Stimulated activated naive CD8-positive, alpha-beta T cell treated with anti-CD3 and anti-CD28 coated beads, Interleukin-15, amount 100 ng/mL, for 72 hours (primary cell): ENCODE data around the gene SSNA1.

Experiments used
- ATAC-seq: fragments of 150-1000 bp; cut with Tn5 transposase; 2 replicates; pipeline ENCODE4 v1.10.0; 2021; ENCODE audit warnings: mild to moderate bottlenecking, moderate library complexity
- DNase-seq, 2 donors: peaks; one replicate each; pipeline ENCODE4 v3.0.0; 2021 to 2022
- H3K27ac Mint-ChIP-seq, 2 donors: one replicate each; pipeline ENCODE4 v1.8.0; 2022; ENCODE audit warnings: mild to moderate bottlenecking in 2 of 2, mixed read lengths in 2 of 2, moderate library complexity in 2 of 2
- H3K27me3 Mint-ChIP-seq: one replicate; pipeline ENCODE4 v1.8.0; 2022; ENCODE audit warnings: mixed read lengths
- H3K4me1 Mint-ChIP-seq: one replicate; pipeline ENCODE4 v1.8.0; 2022; ENCODE audit warnings: mild to moderate bottlenecking, mixed read lengths
- H3K4me3 Mint-ChIP-seq, 2 donors: one replicate each; pipeline ENCODE4 v1.8.0; 2022; ENCODE audit warnings: mild to moderate bottlenecking in 2 of 2, mixed read lengths in 2 of 2, moderate library complexity in 1 of 2
- H3K9me3 Mint-ChIP-seq, 2 donors: one replicate each; pipeline ENCODE4 v1.8.0; 2022; ENCODE audit warnings: mixed read lengths in 2 of 2

Gene SSNA1

GRCh38 chr9:137162505-137163364, 25.7 kb upstream of the SSNA1 start:
- Mint-ChIP-seq H3K4me3 (peak overlapping the region in 1 of 2 donors; percentile 36), H3K27me3 (peaks cover 87% of the 10 kb centered on the region), H3K27ac (no peak overlapping the region), H3K9me3 (no peaks in the 10 kb centered on the region), H3K4me1 (peaks cover 25% of the 10 kb centered on the region)
- DNase-seq (no peak), ATAC-seq (no peak)

GRCh38 chr9:137163365-137163715, 25.1 kb upstream of the SSNA1 start:
- DNase-seq: no peak
- no peak overlapping the region for H3K27ac Mint-ChIP-seq
- peaks cover 83% of the 10 kb centered on the region for H3K27me3 Mint-ChIP-seq
- no peak for ATAC-seq
- H3K4me3 Mint-ChIP-seq: peak overlapping the region; percentile 19 to 36
- no peaks in the 10 kb centered on the region for H3K9me3 Mint-ChIP-seq
- peaks cover 19% of the 10 kb centered on the region for H3K4me1 Mint-ChIP-seq

- H3K27me3 Mint-ChIP-seq: peaks cover 83% of the 10 kb centered on the region
Measured at GRCh38 chr9:137163805-137164204, 24.7 kb upstream of the SSNA1 start.

GRCh38 chr9:137164370-137165249, 23.9 kb upstream of the SSNA1 start:
- H3K27me3 Mint-ChIP-seq: peaks cover 81% of the 10 kb centered on the region
- peaks cover 13% of the 10 kb centered on the region for H3K4me1 Mint-ChIP-seq
- no peak for DNase-seq
- ATAC-seq: no peak
- H3K9me3 Mint-ChIP-seq: no peaks in the 10 kb centered on the region
- no peak overlapping the region for H3K27ac Mint-ChIP-seq
- no peak overlapping the region for H3K4me3 Mint-ChIP-seq

More at GRCh38 chr9:137163805-137164204, 24.7 kb upstream of the SSNA1 start:
- Mint-ChIP-seq H3K4me3 (peak overlapping the region in 1 of 2 donors; percentile 36), H3K9me3 (no peaks in the 10 kb centered on the region), H3K4me1 (peaks cover 18% of the 10 kb centered on the region), H3K27ac (no peak overlapping the region)
- DNase-seq: no peak
- ATAC-seq: no peak

GRCh38 chr9:137165250-137165836, 23.1 kb upstream of the SSNA1 start:
- H3K27me3 Mint-ChIP-seq: peaks cover 80% of the 10 kb centered on the region
- no peaks in the 10 kb centered on the region for H3K9me3 Mint-ChIP-seq
- no peak overlapping the region for H3K27ac Mint-ChIP-seq
- ATAC-seq (no peak), DNase-seq (no peak)
- H3K4me1 Mint-ChIP-seq: peaks cover 13% of the 10 kb centered on the region
- H3K4me3 Mint-ChIP-seq: no peak overlapping the region

GRCh38 chr9:137166380-137167229, 21.9 kb upstream of the SSNA1 start:
- no peaks in the 10 kb centered on the region for H3K9me3 Mint-ChIP-seq
- peaks cover 11% of the 10 kb centered on the region for H3K4me1 Mint-ChIP-seq
- H3K4me3 Mint-ChIP-seq: no peak overlapping the region
- H3K27ac Mint-ChIP-seq: no peak overlapping the region
- no peak for ATAC-seq
- DNase-seq: no peak
- H3K27me3 Mint-ChIP-seq: peaks cover 80% of the 10 kb centered on the region

- no peak for ATAC-seq
- peaks cover 84% of the 10 kb centered on the region for H3K27me3 Mint-ChIP-seq
Measured at GRCh38 chr9:137167277-137167746, 21.2 kb upstream of the SSNA1 start.

GRCh38 chr9:137167747-137168572, 20.5 kb upstream of the SSNA1 start:
- Mint-ChIP-seq H3K27me3 (peaks cover 85% of the 10 kb centered on the region), H3K4me3 (peak overlapping the region in 1 of 2 donors; percentile 31), H3K4me1 (peaks cover 7% of the 10 kb centered on the region), H3K27ac (no peak overlapping the region), H3K9me3 (no peaks in the 10 kb centered on the region)
- DNase-seq (no peak), ATAC-seq (peak; percentile 7)

More at GRCh38 chr9:137167277-137167746, 21.2 kb upstream of the SSNA1 start:
- Mint-ChIP-seq H3K9me3 (no peaks in the 10 kb centered on the region), H3K27ac (no peak overlapping the region), H3K4me1 (peaks cover 7% of the 10 kb centered on the region), H3K4me3 (no peak overlapping the region)
- no peak for DNase-seq

GRCh38 chr9:137168573-137168903, 19.9 kb upstream of the SSNA1 start:
- H3K27me3 Mint-ChIP-seq: peaks cover 85% of the 10 kb centered on the region
- ATAC-seq: peak; percentile 24
- peak overlapping the region in 1 of 2 donors; percentile 62 for H3K4me3 Mint-ChIP-seq
- H3K4me1 Mint-ChIP-seq: peaks cover 13% of the 10 kb centered on the region
- no peak for DNase-seq
- no peaks in the 10 kb centered on the region for H3K9me3 Mint-ChIP-seq
- no peak overlapping the region for H3K27ac Mint-ChIP-seq

GRCh38 chr9:137168904-137169856, 19.3 kb upstream of the SSNA1 start:
- Mint-ChIP-seq H3K9me3 (no peaks in the 10 kb centered on the region), H3K4me3 (peak overlapping the region; percentile 72 to 77), H3K27ac (no peak overlapping the region), H3K27me3 (peaks cover 84% of the 10 kb centered on the region), H3K4me1 (peaks cover 17% of the 10 kb centered on the region)
- no peak for DNase-seq
- peak; percentile 19 for ATAC-seq

- Mint-ChIP-seq H3K4me1 (peaks cover 25% of the 10 kb centered on the region), H3K27ac (no peak within 1 kb of the TSS), H3K27me3 (peaks cover 77% of the 10 kb centered on the region), H3K4me3 (peak within 1 kb of the TSS; percentile 72 to 77), H3K9me3 (no peaks in the 10 kb centered on the region)
- ATAC-seq (no peak), DNase-seq (no peak)
Measured at GRCh38 chr9:137169896-137170358, 18.5 kb upstream of the SSNA1 start, which contains the start of gene LRRC26. Gene LRRC26, minus strand, starts transcription at chr9:137170051. Its CDS starts 108 bp downstream, at chr9:137169943.

GRCh38 chr9:137170486-137171148, 17.9 kb upstream of the SSNA1 start:
- ATAC-seq (no peak), DNase-seq (no peak)
- Mint-ChIP-seq H3K27ac (no peak overlapping the region), H3K9me3 (no peaks in the 10 kb centered on the region), H3K4me1 (peaks cover 32% of the 10 kb centered on the region), H3K27me3 (peaks cover 76% of the 10 kb centered on the region), H3K4me3 (no peak overlapping the region)
